ENCODE results near the gene TRMT112.

DNA sequence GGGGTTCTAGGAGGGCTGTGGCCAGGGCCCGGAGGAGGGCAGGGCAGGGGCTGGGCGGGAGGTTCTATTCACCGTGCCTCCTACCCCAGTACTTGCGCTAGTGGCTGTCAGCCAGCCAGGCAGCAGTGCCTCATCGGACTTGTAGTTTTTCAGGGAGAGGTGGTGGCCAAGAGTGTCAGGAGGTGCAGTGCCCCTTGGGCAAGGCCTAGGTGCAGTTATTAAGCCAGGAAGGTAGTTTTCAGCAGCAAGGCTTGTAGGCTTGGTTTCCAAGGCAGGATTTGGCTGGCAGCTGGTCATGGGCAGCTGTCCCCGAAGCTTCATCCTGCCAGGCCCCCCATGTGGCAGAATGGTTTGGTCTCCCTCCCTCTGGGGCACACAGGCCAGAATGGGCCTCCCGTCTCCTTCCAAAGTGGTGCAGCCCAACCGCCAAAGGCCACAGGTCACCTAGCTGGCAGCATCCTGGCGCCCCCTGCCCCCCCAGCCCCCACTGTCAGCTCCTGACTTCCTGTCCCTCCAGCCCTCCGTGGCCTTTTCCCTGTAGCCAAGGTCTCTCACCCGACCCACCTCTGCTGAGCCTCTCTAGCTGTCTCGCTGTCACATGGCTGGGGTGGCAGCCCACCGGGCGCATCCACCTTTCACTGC, 31.1 kb upstream of the TRMT112 start:
- TF ChIP-seq, protein P1, sequence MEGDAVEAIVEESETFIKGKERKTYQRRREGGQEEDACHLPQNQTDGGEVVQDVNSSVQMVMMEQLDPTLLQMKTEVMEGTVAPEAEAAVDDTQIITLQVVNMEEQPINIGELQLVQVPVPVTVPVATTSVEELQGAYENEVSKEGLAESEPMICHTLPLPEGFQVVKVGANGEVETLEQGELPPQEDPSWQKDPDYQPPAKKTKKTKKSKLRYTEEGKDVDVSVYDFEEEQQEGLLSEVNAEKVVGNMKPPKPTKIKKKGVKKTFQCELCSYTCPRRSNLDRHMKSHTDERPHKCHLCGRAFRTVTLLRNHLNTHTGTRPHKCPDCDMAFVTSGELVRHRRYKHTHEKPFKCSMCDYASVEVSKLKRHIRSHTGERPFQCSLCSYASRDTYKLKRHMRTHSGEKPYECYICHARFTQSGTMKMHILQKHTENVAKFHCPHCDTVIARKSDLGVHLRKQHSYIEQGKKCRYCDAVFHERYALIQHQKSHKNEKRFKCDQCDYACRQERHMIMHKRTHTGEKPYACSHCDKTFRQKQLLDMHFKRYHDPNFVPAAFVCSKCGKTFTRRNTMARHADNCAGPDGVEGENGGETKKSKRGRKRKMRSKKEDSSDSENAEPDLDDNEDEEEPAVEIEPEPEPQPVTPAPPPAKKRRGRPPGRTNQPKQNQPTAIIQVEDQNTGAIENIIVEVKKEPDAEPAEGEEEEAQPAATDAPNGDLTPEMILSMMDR (IDR thresholded peaks at IDR 0.05; ENCODE audit: poor library complexity) = no peak
- TF ChIP-seq EZH2phosphoT487 (IDR thresholded peaks at IDR 0.05; ENCODE audit: low read depth, severe bottlenecking, unreplicated experiment) = no peak
